Ishikawa (cell line): ENCODE results near the gene DOK7.

Source experiments
- MAX ChIP-seq: IDR thresholded peaks from 2 replicates; pipeline ENCODE4 v1.6.1; 2012
- YY1 ChIP-seq: IDR thresholded peaks from 2 replicates; pipeline ENCODE4 v1.6.1; 2012; ENCODE audit warnings: low read depth

GRCh38 chr4:3449574-3450534, 13.3 kb upstream of the DOK7 start:
- no peak for TF ChIP-seq MAX
- TF ChIP-seq YY1 = no peak
